Spleen (tissue), 11 donors: ENCODE data around the gene ATG7. TPM values are rescaled to one million over a fixed set of nuclear protein-coding genes. Genes with fewer than 3 reads are reported as not detected.
A peak's percentile ranks its signal among the peaks of the same experiment; 100 is the strongest.
"Not testable (repeated sequence)": the region's sequence is repeated elsewhere in the genome, so short reads cannot be mapped to it uniquely, and the experiment has no call there.

ENCODE experiments used
- DNase-seq: peaks from one replicate; pipeline ENCODE4 v3.0.0-alpha.2; 2020
- H3K27ac ChIP-seq, 8 donors: fragments of 200-600 bp; sonication (generic) in 7 of 8; 1 replicate in 4 of 8; 2 replicates in 4 of 8; pipeline versions ENCODE4 v1.5.0 to v1.8.0; 2016 to 2021; ENCODE audit warnings: inconsistent platforms in 4 of 8, mild to moderate bottlenecking in 4 of 8, moderate library complexity in 1 of 8
- H3K27me3 ChIP-seq, 7 donors: fragments of 200-600 bp; sonication (generic) in 6 of 7; replicated peaks in 1 of 7; 1 replicate in 4 of 7; 2 replicates in 3 of 7; pipeline versions ENCODE4 v1.5.0 to v1.8.0; 2016 to 2021; ENCODE audit warnings: inconsistent platforms in 3 of 7, mild to moderate bottlenecking in 1 of 7
- H3K36me3 ChIP-seq, 6 donors: fragments of 200-600 bp; sonication (generic) in 5 of 6; 1 replicate in 4 of 6; 2 replicates in 2 of 6; pipeline versions ENCODE4 v1.5.0 to v1.8.0; 2016 to 2021; ENCODE audit warnings: inconsistent platforms in 2 of 6
- H3K4me1 ChIP-seq, 6 donors: fragments of 200-600 bp; sonication (generic) in 5 of 6; 1 replicate in 3 of 6; 2 replicates in 3 of 6; pipeline versions ENCODE4 v1.5.0 to v1.8.0; 2016 to 2021; ENCODE audit warnings: inconsistent platforms in 3 of 6
- H3K4me3 ChIP-seq, 8 donors: fragments of 200-600 bp; sonication (generic) in 7 of 8; 1 replicate in 4 of 8; 2 replicates in 4 of 8; pipeline versions ENCODE4 v1.5.0 to v1.8.0; 2016 to 2021; ENCODE audit warnings: inconsistent platforms in 4 of 8, mild to moderate bottlenecking in 4 of 8, moderate library complexity in 2 of 8
- H3K9me3 ChIP-seq, 8 donors: fragments of 200-600 bp; sonication (generic) in 7 of 8; 1 replicate in 4 of 8; 2 replicates in 4 of 8; pipeline versions ENCODE4 v1.5.0 to v1.8.0; 2016 to 2021; ENCODE audit warnings: inconsistent platforms in 4 of 8
- POLR2A ChIP-seq, 3 donors: fragments of 450-650 bp; IDR thresholded peaks; one replicate each; pipeline ENCODE4 v1.5.1; 2017; ENCODE audit warnings: antibody characterized with exemption in 3 of 3, mild to moderate bottlenecking in 1 of 3
- POLR2AphosphoS5 ChIP-seq, 3 donors: sonication (generic); formaldehyde crosslinking; IDR thresholded peaks; one replicate each; pipeline ENCODE4 v1.5.1; 2017; ENCODE audit warnings: antibody characterized with exemption in 3 of 3
- WGBS, 5 donors: extraction: QIAGEN DNeasy Blood & Tissue Kit in 3 of 5; methylation state at CpG; one replicate each; pipeline versions ENCODE4 v1.1.5 to v1.1.7; 2013 to 2018; 5-methylcytosine and 5-hydroxymethylcytosine counted together
- intact Hi-C: fragments of 100-400 bp; cut with DNase I; formaldehyde crosslinking; loops from one replicate; pipeline ENCODE4 v1.15.0; 2023; ENCODE audit warnings: low total_unique reads
- polyA plus RNA-seq, 3 donors: library from polyadenylated mRNA; stranded (reverse); fragments of 200-250 nt; gene quantifications; one replicate each; pipeline ENCODE4 v1.2.1, GENCODE V29; 2013
- total RNA-seq, 7 donors: library from RNA; depleted of rRNA in 3 of 7; stranded (reverse); fragments of >200 nt in 3 of 7; fragmentation: NEBNext Ultra II Directional in 4 of 7; extraction: Animal tissue kit (Norgen Biotek cat#: 25700) in 4 of 7; gene quantifications; one replicate each; pipeline versions ENCODE4 v1.1.0 to v1.2.1, GENCODE V29; 2016 to 2021
- TF ChIP-seq, protein P1 (sequence below), 11 experiments: fragments of 200-600 bp in 7 of 11; fragments of 450-650 bp in 4 of 11; sonication (generic) in 4 of 11; IDR thresholded peaks in 8 of 11; conservative IDR thresholded peaks in 3 of 11; 1 replicate in 7 of 11; 2 replicates in 4 of 11; pipeline versions ENCODE4 v1.4.0 to v1.8.0; 2016 to 2021; ENCODE audit warnings: antibody characterized with exemption in 11 of 11, inconsistent platforms in 4 of 11, mild to moderate bottlenecking in 1 of 11
- donor health status: healthy with polysubstance abuse.
- donor health status: DM: no; HTN: no; CAD: no; lungs with moderate emphysema.
- donor health status: DM: no; HTN: no; CAD: no.
- donor health status: Bipolar disorder and iron deficiency.
- donor health status: healthy.
- donor health status: DM: no; HTN: no; CAD: no.
- donor health status: DM: yes; HTN: yes; CAD: no.

The ATG7 gene
- total and polyA plus RNA-seq, 10 donors = 7.5 to 114 (median 77.1) TPM

- TF ChIP-seq, protein P1, sequence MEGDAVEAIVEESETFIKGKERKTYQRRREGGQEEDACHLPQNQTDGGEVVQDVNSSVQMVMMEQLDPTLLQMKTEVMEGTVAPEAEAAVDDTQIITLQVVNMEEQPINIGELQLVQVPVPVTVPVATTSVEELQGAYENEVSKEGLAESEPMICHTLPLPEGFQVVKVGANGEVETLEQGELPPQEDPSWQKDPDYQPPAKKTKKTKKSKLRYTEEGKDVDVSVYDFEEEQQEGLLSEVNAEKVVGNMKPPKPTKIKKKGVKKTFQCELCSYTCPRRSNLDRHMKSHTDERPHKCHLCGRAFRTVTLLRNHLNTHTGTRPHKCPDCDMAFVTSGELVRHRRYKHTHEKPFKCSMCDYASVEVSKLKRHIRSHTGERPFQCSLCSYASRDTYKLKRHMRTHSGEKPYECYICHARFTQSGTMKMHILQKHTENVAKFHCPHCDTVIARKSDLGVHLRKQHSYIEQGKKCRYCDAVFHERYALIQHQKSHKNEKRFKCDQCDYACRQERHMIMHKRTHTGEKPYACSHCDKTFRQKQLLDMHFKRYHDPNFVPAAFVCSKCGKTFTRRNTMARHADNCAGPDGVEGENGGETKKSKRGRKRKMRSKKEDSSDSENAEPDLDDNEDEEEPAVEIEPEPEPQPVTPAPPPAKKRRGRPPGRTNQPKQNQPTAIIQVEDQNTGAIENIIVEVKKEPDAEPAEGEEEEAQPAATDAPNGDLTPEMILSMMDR (IDR thresholded peaks at IDR 0.05 in 8 of 11, conservative IDR thresholded peaks at IDR 0.05 in 3 of 11) = no peak
- TF ChIP-seq POLR2AphosphoS5 (IDR thresholded peaks at IDR 0.05) = no peak
- intact Hi-C loops = no loop called here
- Histone ChIP-seq H3K27me3 (no peaks in the 10 kb centered on the region), H3K4me3 (no peak overlapping the region), H3K27ac (peak overlapping the region in 4 of 8 donors; percentile 13 to 37 (median 32)), H3K4me1 (peaks cover 4 to 28% (median 12%) of the 10 kb centered on the region in 6 donors), H3K36me3 (peaks cover 0 to 19% (median 0%) of the 10 kb centered on the region in 6 donors), H3K9me3 (no peaks in the 10 kb centered on the region)
- no peak for DNase-seq
- WGBS, 5 donors = 81 to 94% (median 91%) methylated on average over 5 of the region's 5 CpGs
These were observed 236.4 kb downstream of the ATG7 start for GRCh38 chr3:11508346-11509172.

DNA sequence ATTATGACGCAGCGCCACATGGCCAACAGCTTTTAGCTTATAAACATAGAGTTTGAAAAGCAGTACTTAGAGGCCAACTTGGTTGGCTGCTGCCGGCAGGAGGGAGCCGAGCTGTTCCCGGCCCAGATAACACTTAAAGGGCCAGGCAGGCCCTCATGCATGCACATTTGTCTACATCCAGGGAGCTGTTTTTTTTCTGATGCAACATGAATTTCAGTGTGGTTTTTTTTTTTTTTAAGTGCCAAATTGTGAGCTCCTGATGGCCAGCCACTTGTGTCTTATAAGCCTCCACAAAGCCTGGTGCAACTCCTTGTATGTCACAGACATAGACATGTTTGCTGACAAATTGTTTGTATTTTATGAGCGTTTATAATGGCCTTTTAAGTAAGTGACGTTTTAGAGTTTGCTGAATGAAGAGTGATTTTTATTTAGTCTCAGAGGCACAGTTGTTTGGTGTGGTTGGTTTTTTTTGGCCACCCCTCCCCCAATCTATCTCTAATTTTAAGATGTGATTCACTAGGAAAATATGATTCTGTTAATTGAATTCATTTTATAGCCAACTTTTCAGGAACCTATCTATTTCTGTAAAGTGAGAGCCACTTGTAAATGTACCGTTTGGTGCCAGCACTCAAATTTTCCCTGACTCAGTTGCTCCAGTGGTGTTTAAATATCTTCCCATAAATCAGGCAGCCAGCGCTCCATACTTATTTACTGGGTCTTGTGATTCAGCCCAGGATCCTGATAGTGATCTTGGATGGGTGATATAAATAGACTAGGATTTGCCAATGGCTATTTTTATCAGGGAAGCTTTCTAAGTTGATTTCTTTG, 237.2 kb downstream of the ATG7 start:
- Histone ChIP-seq H3K4me3 (no peak overlapping the region), H3K36me3 (peaks cover 0 to 19% (median 0%) of the 10 kb centered on the region in 6 donors), H3K27ac (peak overlapping the region in 5 of 8 donors; percentile 4 to 37 (median 28)), H3K9me3 (no peaks in the 10 kb centered on the region), H3K4me1 (peaks cover 5 to 37% (median 16%) of the 10 kb centered on the region in 6 donors), H3K27me3 (no peaks in the 10 kb centered on the region)
- TF ChIP-seq POLR2AphosphoS5 (IDR thresholded peaks at IDR 0.05) (peak in 1 of 3 donors; percentile 44), POLR2A (IDR thresholded peaks at IDR 0.05) (no peak)
- TF ChIP-seq, protein P1 (IDR thresholded peaks at IDR 0.05 in 8 of 11, conservative IDR thresholded peaks at IDR 0.05 in 3 of 11) = no peak
- DNase-seq = no peak
- intact Hi-C loops = no loop called here
- 58 to 71% (median 69%) methylated on average over 9 of the region's 9 CpGs for WGBS, 5 donors

- 73 to 88% (median 84%) methylated on average over 5 of the region's 5 CpGs for WGBS, 5 donors
- H3K4me3 ChIP-seq = no peak overlapping the region
- no peak for DNase-seq
- H3K4me1 ChIP-seq = peaks cover 5 to 43% (median 18%) of the 10 kb centered on the region in 6 donors
- peaks cover 0 to 19% (median 0%) of the 10 kb centered on the region in 6 donors for H3K36me3 ChIP-seq
- peak overlapping the region in 3 of 8 donors; percentile 4 to 35 (median 13) for H3K27ac ChIP-seq
- TF ChIP-seq, protein P1 (IDR thresholded peaks at IDR 0.05 in 8 of 11, conservative IDR thresholded peaks at IDR 0.05 in 3 of 11) = no peak
- no peak for TF ChIP-seq POLR2A (IDR thresholded peaks at IDR 0.05)
- TF ChIP-seq POLR2AphosphoS5 (IDR thresholded peaks at IDR 0.05) = no peak
- H3K9me3 ChIP-seq = no peaks in the 10 kb centered on the region
- no peaks in the 10 kb centered on the region for H3K27me3 ChIP-seq
- intact Hi-C loops = no loop called here
These were observed 237.8 kb downstream of the ATG7 start for GRCh38 chr3:11510001-11510340.

DNA sequence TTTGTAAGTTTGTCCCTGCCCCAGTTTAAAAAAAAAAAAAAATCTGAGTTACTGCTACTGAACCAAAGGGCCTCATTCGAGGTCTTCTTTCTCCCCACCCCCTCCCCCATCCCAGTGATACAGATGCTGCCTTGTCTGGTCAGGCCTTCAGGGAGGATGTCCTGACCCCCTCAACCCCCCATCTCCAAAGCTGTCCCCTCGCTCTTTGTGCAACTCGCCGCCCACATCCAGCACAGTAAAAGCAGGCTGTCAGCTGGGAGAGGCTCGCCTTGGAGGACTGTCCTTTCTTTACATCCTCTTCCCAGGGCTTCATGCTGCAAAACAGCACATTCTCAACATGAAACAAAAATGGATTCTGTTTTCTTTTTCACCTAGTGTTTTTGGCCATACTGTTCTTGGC, 238.2 kb downstream of the ATG7 start:
- no peak for DNase-seq
- 89 to 93% (median 90%) methylated on average over 5 of the region's 5 CpGs for WGBS, 5 donors
- Histone ChIP-seq H3K4me1 (peaks cover 5 to 43% (median 18%) of the 10 kb centered on the region in 6 donors), H3K4me3 (no peak overlapping the region), H3K27ac (peak overlapping the region in 2 of 8 donors; percentile 13 to 35), H3K9me3 (no peaks in the 10 kb centered on the region), H3K36me3 (peaks cover 0 to 19% (median 0%) of the 10 kb centered on the region in 6 donors), H3K27me3 (no peaks in the 10 kb centered on the region)
- TF ChIP-seq POLR2A (IDR thresholded peaks at IDR 0.05) (no peak), POLR2AphosphoS5 (IDR thresholded peaks at IDR 0.05) (no peak)
- TF ChIP-seq, protein P1 (IDR thresholded peaks at IDR 0.05 in 8 of 11, conservative IDR thresholded peaks at IDR 0.05 in 3 of 11) = no peak
- intact Hi-C loops = no loop called here

- peaks cover 0 to 19% (median 0%) of the 10 kb centered on the region in 6 donors for H3K36me3 ChIP-seq
- DNase-seq, H3K4me3 ChIP-seq, intact Hi-C loops, H3K9me3 ChIP-seq, H3K27me3 ChIP-seq, H3K27ac ChIP-seq: not testable (repeated sequence)
- 92 to 97% (median 96%) methylated on average over 7 to 20 of the region's 20 CpGs for WGBS, 5 donors
- H3K4me1 ChIP-seq = peaks cover 5 to 43% (median 18%) of the 10 kb centered on the region in 6 donors
These were observed 239.4 kb downstream of the ATG7 start for GRCh38 chr3:11511606-11512005.
